Mucosa of rectum (tissue), 2 donors: ENCODE results near the gene FSTL5.

Source experiments
- H3K27ac ChIP-seq, 2 donors: one replicate each; pipeline ENCODE4 v1.7.0; 2013; ENCODE audit warnings: inconsistent platforms in 2 of 2, low read depth in 2 of 2, low read length in 2 of 2
- H3K27me3 ChIP-seq, 2 donors: one replicate each; pipeline ENCODE4 v1.7.0; 2013; ENCODE audit warnings: low read length in 2 of 2; ENCODE audit not compliant: control insufficient read depth in 2 of 2, insufficient read depth in 2 of 2
- H3K36me3 ChIP-seq, 2 donors: one replicate each; pipeline ENCODE4 v1.7.0; 2013; ENCODE audit warnings: low read length in 2 of 2; ENCODE audit not compliant: control insufficient read depth in 2 of 2, insufficient read depth in 2 of 2
- H3K4me1 ChIP-seq, 2 donors: one replicate each; pipeline ENCODE4 v1.7.0; 2013; ENCODE audit warnings: low read length in 2 of 2, mild to moderate bottlenecking in 1 of 2; ENCODE audit not compliant: control insufficient read depth in 2 of 2, insufficient read depth in 2 of 2
- H3K4me3 ChIP-seq, 2 donors: one replicate each; pipeline ENCODE4 v1.7.0; 2013; ENCODE audit warnings: low read length in 2 of 2
- H3K9ac ChIP-seq, 2 donors: one replicate each; pipeline ENCODE4 v1.7.0; 2013; ENCODE audit warnings: low read length in 2 of 2, low read depth in 1 of 2, mild to moderate bottlenecking in 1 of 2
- H3K9me3 ChIP-seq, 2 donors: one replicate each; pipeline ENCODE4 v1.7.0; 2013; ENCODE audit warnings: low read length in 2 of 2; ENCODE audit not compliant: control insufficient read depth in 2 of 2
- donor health status: healthy.
- donor health status: Normal muscosa, but diverticular disease.

Gene FSTL5

GRCh38 chr4:161564230-161564834, 599.5 kb downstream of the FSTL5 start:
- no peaks in the 10 kb centered on the region for H3K36me3 ChIP-seq
- H3K27me3 ChIP-seq, result no peaks in the 10 kb centered on the region
- no peak overlapping the region for H3K9ac ChIP-seq
- no peaks in the 10 kb centered on the region for H3K9me3 ChIP-seq
- H3K4me3 ChIP-seq, result no peak overlapping the region
- no peaks in the 10 kb centered on the region for H3K4me1 ChIP-seq
- no peak overlapping the region for H3K27ac ChIP-seq

DNA sequence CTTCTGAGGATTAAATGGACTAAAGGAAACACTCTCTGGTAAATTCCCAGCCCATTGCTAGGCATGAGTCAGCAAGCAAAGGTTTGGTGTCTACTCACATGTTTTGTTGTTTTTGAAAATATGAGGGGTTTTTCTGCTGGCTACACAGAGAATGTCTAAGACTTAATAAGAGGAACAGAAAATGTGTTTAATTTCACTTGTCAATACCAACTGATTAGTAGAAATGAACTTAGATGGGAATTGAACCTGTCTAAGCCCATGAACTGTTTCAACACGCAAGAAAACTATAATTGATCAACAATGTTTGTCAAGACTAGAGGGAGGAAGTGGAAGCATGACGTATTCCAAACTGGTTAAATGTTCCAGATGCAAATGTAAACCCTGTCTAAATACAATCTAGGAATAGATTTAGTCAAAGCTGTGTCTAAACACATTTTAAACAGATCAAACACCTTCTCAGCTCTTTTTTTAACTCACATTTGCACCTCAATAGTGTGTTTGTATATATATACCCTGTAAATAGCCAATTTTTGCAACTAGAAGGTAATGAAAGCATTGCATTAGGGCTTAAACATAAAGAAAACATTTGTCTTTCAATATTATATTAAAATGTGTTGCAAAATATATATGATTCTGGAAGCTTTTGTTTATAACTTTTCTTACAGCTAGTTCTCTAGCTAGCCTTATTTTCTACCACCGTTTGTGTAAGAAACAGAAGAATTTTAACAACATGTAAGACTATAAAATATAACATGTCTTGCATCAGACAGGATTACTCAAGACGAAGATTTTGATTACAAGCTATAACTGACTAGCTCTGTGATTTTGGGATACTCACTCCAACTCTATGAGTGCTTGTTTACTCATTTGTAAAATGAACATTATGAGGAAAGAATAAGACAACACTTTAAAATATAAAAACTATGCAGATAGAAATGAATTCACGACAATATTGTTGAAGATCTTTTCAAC, 607.8 kb downstream of the FSTL5 start:
- H3K36me3 ChIP-seq, result no peaks in the 10 kb centered on the region
- H3K4me1 ChIP-seq, result no peaks in the 10 kb centered on the region

DNA sequence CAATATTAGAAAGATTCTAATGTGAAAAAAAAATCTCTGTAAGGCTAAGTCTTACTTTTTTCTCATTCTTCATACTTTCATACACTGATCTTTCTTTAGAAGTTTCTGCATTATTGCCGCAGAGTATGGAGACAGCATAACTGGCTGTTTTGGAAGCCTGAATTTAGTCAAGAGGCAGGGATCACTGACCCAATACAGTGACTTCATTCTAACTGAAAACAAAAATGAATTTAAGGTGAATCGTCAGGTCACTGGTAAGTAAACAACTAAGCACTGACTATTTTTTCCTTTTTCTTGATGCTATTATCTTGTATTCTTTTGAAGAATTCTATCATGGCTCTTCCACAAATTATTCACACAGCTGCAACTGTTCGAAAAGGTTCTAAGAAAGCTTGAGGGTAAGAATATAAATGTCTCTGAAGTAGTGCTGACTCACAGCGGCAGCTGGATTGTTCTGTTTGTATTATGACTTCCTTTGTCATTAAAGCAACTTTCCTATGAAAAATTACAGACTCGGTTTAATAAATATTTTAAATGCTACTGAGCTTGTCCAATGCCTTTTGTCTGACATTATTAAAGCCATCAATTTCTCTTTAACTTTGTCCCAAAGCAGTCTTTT, 609.3 kb downstream of the FSTL5 start:
- Histone ChIP-seq H3K4me3 (no peak overlapping the region), H3K9ac (no peak overlapping the region), H3K9me3 (no peaks in the 10 kb centered on the region), H3K36me3 (no peaks in the 10 kb centered on the region), H3K27ac (no peak overlapping the region), H3K27me3 (no peaks in the 10 kb centered on the region), H3K4me1 (no peaks in the 10 kb centered on the region)

More for the DNA sequence above, 607.8 kb downstream of the FSTL5 start:
- H3K9ac ChIP-seq, result no peak overlapping the region
- H3K9me3 ChIP-seq, result no peaks in the 10 kb centered on the region
- H3K27ac ChIP-seq, result no peak overlapping the region
- H3K4me3 ChIP-seq, result no peak overlapping the region
- no peaks in the 10 kb centered on the region for H3K27me3 ChIP-seq

DNA sequence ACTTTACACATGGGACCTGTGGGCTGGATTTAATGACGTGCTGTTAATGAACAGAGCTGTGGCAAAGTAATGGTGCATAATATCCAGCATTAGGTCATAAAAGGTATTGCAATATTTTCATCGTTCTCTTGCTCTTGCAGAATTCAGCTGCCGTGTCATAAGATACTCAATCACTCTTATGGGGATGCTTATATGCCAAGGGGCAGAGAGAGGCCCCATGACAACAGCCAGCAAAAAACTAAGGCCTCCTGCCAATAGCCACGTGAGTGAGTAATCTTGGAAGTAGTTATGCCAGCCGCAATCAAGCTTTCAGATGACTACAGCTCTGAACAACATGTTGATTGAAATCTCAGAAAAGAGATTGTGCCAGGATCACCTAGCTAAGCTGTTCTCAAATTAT, 616.9 kb downstream of the FSTL5 start:
- no peak overlapping the region for H3K4me3 ChIP-seq
- H3K27me3 ChIP-seq, result no peaks in the 10 kb centered on the region
- H3K9me3 ChIP-seq, result no peaks in the 10 kb centered on the region
- H3K27ac ChIP-seq, result no peak overlapping the region
- H3K4me1 ChIP-seq, result no peaks in the 10 kb centered on the region
- no peak overlapping the region for H3K9ac ChIP-seq
- H3K36me3 ChIP-seq, result no peaks in the 10 kb centered on the region

GRCh38 chr4:161540265-161540664, 623.5 kb downstream of the FSTL5 start:
- H3K36me3 ChIP-seq, result no peaks in the 10 kb centered on the region
- H3K4me3 ChIP-seq, result no peak overlapping the region
- H3K27me3 ChIP-seq, result no peaks in the 10 kb centered on the region
- H3K9ac ChIP-seq, result no peak overlapping the region
- H3K27ac ChIP-seq, result no peak overlapping the region
- H3K9me3 ChIP-seq, result no peaks in the 10 kb centered on the region
- H3K4me1 ChIP-seq, result no peaks in the 10 kb centered on the region

DNA sequence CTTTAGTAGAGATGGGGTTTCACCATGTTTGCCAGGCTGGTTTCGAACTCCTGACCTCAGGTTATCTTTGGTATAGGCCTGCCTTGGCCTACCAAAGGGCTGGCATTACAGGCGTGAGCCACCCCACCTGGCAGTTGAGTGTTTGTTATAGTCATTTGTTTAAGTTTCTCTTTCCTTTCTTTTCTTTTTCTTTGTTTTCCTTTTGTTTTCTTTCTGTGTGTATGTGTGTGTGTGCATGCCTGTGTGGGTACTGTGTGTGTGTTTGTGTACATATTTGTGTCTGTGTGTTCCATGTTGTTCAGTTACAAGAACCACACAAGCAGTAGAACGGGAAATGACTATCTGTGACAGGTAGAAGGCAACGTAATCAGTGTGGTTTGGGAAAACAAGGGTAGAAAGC, 624.9 kb downstream of the FSTL5 start:
- H3K27me3 ChIP-seq, result no peaks in the 10 kb centered on the region
- H3K9ac ChIP-seq, result no peak overlapping the region
- no peaks in the 10 kb centered on the region for H3K4me1 ChIP-seq
- no peaks in the 10 kb centered on the region for H3K36me3 ChIP-seq
- H3K9me3 ChIP-seq, result no peaks in the 10 kb centered on the region
- H3K27ac ChIP-seq, result no peak overlapping the region
- H3K4me3 ChIP-seq, result no peak overlapping the region

DNA sequence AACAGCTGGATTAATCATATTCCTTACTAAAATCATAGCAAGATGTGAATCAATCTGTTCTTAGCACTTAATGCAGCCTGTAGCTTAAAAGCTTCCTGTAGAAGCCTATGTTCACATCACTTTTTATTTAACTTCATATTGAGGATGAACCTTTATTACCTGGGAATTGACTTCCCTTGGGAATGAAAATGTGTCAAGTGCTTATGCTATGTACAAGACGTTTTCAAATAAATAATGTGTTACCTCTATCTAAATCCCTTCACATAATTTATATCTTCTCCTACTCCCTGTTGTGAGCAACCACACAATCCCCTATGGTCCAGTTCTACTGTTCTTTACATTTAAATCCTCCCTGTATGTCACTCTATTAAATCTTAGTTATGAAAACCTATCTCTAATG, 633.1 kb downstream of the FSTL5 start:
- no peaks in the 10 kb centered on the region for H3K9me3 ChIP-seq
- no peaks in the 10 kb centered on the region for H3K36me3 ChIP-seq
- no peaks in the 10 kb centered on the region for H3K4me1 ChIP-seq
- no peak overlapping the region for H3K4me3 ChIP-seq
- no peak overlapping the region for H3K27ac ChIP-seq
- H3K9ac ChIP-seq, result no peak overlapping the region
- H3K27me3 ChIP-seq, result no peaks in the 10 kb centered on the region

- Histone ChIP-seq H3K27me3 (no peaks in the 10 kb centered on the region), H3K9me3 (no peaks in the 10 kb centered on the region), H3K4me1 (no peaks in the 10 kb centered on the region), H3K36me3 (no peaks in the 10 kb centered on the region), H3K27ac (no peak overlapping the region), H3K9ac (no peak overlapping the region), H3K4me3 (no peak overlapping the region)
These were observed 638.7 kb downstream of the FSTL5 start for GRCh38 chr4:161525121-161525520.

- H3K27ac ChIP-seq, result no peak overlapping the region
- no peaks in the 10 kb centered on the region for H3K9me3 ChIP-seq
- no peaks in the 10 kb centered on the region for H3K4me1 ChIP-seq
- H3K36me3 ChIP-seq, result no peaks in the 10 kb centered on the region
- no peaks in the 10 kb centered on the region for H3K27me3 ChIP-seq
- no peak overlapping the region for H3K4me3 ChIP-seq
- no peak overlapping the region for H3K9ac ChIP-seq
These were observed 641.8 kb downstream of the FSTL5 start for GRCh38 chr4:161522031-161522430.

GRCh38 chr4:161519611-161520010, 644.2 kb downstream of the FSTL5 start:
- Histone ChIP-seq H3K27me3 (no peaks in the 10 kb centered on the region), H3K4me1 (no peaks in the 10 kb centered on the region), H3K9ac (no peak overlapping the region), H3K27ac (no peak overlapping the region), H3K4me3 (no peak overlapping the region), H3K36me3 (no peaks in the 10 kb centered on the region), H3K9me3 (no peaks in the 10 kb centered on the region)
